ENCODE results near the gene CR1. TPM values are rescaled to one million over a fixed set of nuclear protein-coding genes. Genes with fewer than 3 reads are reported as not detected.

The CR1 gene
- total and polyA plus RNA-seq, 2 experiments from 2014 or later = 0.65 to 0.76 TPM

DNA sequence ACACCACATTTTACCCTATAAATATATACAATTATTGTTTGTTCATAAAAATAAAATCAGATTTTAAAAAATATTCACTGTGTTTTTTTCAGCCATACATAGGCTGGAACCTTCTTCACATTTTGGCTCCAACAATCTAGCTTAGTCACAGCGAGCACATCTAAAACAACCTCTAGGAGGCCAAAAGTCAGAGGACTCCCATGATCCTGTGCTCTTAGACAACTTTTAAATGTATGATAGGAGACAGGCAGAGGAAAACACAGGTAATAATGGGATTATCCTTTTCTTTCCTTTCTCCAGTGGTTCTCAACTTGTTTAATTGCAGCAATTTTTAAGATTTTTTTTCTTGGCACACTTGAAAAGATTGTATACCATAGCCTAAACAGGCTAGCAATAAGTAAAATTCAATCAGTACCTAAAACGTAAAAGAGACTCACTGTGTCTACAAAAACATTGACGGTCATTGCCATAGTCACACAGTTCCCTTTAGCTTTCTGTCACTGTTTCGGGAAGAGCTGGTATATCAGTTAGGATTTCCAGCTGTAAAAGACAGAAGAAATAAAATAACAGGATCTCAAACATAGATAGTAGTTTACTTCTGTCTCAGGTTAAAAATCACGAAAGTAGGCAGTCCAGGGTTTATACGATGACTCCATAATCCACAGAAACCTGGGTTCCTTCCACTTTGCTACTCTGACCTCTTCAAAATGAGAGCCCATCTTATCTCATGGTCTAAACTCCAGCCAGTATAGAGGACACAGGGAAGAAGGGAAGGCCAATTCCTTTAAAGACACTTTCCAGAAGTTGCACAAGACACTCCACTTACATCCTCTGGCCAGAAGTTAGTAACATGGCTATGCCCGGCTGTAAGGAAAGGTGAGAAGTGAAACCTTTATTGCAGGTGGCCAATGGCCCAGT lies 109.7 kb downstream of the CR1 start:
- H3K4me2 ChIP-seq = no peak overlapping the region
- Mint-ChIP-seq H3K27ac (no peak overlapping the region), H3K27me3 (ENCODE audit: insufficient read depth, low read depth, poor library complexity) (no peaks in the 10 kb centered on the region), H3K36me3 (ENCODE audit: low read depth) (no peaks in the 10 kb centered on the region), H3K4me1 (no peaks in the 10 kb centered on the region), H3K4me3 (no peak overlapping the region), H3K9me3 (no peaks in the 10 kb centered on the region)
- H3K79me2 ChIP-seq (replicated peaks; ENCODE audit: insufficient read depth) = no peaks in the 10 kb centered on the region
- H3K36me3 ChIP-seq (ENCODE audit: insufficient read depth) = no peaks in the 10 kb centered on the region
- H3K27ac ChIP-seq (ENCODE audit: low read depth) = no peak overlapping the region
- no peaks in the 10 kb centered on the region for H3K4me1 ChIP-seq (ENCODE audit: insufficient read depth)
- no peaks in the 10 kb centered on the region for H3F3A ChIP-seq (replicated peaks; ENCODE audit: low read depth)
- H2AFZ ChIP-seq = no peak overlapping the region
- TF ChIP-seq JUNB (IDR thresholded peaks at IDR 0.05; ENCODE audit: unreplicated experiment) (no peak), ZNF114 (CRISPR knock-in tag; IDR thresholded peaks at IDR 0.05) (no peak), CTCF (conservative IDR thresholded peaks at IDR 0.05; ENCODE audit: low read depth in 2 of 2) (no peak), NANOG (IDR thresholded peaks at IDR 0.05; ENCODE audit: borderline replicate concordance) (no peak), EZH2 (IDR thresholded peaks at IDR 0.05; ENCODE audit: low read depth, unreplicated experiment) (no peak), REST (IDR thresholded peaks at IDR 0.05; ENCODE audit: unreplicated experiment) (no peak), CREB1 (CRISPR knock-in tag; IDR thresholded peaks at IDR 0.05; ENCODE audit: low read depth) (no peak), STAT1 (IDR thresholded peaks at IDR 0.05; ENCODE audit: unreplicated experiment) (no peak), POLR2AphosphoS5 (IDR thresholded peaks at IDR 0.05; ENCODE audit: low read depth) (no peak), EZH2phosphoT487 (IDR thresholded peaks at IDR 0.05; ENCODE audit: unreplicated experiment) (no peak), ZNF331 (CRISPR knock-in tag; IDR thresholded peaks at IDR 0.05; ENCODE audit: low read depth) (no peak), ETS1 (IDR thresholded peaks at IDR 0.05) (no peak)
- TF ChIP-seq, protein P1, sequence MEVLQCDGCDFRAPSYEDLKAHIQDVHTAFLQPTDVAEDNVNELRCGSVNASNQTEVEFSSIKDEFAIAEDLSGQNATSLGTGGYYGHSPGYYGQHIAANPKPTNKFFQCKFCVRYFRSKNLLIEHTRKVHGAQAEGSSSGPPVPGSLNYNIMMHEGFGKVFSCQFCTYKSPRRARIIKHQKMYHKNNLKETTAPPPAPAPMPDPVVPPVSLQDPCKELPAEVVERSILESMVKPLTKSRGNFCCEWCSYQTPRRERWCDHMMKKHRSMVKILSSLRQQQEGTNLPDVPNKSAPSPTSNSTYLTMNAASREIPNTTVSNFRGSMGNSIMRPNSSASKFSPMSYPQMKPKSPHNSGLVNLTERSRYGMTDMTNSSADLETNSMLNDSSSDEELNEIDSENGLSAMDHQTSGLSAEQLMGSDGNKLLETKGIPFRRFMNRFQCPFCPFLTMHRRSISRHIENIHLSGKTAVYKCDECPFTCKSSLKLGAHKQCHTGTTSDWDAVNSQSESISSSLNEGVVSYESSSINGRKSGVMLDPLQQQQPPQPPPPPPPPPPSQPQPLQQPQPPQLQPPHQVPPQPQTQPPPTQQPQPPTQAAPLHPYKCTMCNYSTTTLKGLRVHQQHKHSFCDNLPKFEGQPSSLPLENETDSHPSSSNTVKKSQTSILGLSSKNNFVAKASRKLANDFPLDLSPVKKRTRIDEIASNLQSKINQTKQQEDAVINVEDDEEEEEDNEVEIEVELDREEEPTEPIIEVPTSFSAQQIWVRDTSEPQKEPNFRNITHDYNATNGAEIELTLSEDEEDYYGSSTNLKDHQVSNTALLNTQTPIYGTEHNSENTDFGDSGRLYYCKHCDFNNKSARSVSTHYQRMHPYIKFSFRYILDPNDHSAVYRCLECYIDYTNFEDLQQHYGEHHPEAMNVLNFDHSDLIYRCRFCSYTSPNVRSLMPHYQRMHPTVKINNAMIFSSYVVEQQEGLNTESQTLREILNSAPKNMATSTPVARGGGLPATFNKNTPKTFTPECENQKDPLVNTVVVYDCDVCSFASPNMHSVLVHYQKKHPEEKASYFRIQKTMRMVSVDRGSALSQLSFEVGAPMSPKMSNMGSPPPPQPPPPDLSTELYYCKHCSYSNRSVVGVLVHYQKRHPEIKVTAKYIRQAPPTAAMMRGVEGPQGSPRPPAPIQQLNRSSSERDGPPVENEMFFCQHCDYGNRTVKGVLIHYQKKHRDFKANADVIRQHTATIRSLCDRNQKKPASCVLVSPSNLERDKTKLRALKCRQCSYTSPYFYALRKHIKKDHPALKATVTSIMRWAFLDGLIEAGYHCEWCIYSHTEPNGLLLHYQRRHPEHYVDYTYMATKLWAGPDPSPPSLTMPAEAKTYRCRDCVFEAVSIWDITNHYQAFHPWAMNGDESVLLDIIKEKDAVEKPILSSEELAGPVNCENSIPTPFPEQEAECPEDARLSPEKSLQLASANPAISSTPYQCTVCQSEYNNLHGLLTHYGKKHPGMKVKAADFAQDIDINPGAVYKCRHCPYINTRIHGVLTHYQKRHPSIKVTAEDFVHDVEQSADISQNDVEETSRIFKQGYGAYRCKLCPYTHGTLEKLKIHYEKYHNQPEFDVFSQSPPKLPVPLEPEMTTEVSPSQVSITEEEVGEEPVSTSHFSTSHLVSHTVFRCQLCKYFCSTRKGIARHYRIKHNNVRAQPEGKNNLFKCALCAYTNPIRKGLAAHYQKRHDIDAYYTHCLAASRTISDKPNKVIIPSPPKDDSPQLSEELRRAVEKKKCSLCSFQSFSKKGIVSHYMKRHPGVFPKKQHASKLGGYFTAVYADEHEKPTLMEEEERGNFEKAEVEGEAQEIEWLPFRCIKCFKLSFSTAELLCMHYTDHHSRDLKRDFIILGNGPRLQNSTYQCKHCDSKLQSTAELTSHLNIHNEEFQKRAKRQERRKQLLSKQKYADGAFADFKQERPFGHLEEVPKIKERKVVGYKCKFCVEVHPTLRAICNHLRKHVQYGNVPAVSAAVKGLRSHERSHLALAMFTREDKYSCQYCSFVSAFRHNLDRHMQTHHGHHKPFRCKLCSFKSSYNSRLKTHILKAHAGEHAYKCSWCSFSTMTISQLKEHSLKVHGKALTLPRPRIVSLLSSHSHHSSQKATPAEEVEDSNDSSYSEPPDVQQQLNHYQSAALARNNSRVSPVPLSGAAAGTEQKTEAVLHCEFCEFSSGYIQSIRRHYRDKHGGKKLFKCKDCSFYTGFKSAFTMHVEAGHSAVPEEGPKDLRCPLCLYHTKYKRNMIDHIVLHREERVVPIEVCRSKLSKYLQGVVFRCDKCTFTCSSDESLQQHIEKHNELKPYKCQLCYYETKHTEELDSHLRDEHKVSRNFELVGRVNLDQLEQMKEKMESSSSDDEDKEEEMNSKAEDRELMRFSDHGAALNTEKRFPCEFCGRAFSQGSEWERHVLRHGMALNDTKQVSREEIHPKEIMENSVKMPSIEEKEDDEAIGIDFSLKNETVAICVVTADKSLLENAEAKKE (CRISPR knock-in tag; IDR thresholded peaks at IDR 0.05) = no peak
- no peaks in the 10 kb centered on the region for H4K20me1 ChIP-seq (replicated peaks; ENCODE audit: insufficient read depth)
- ATAC-seq (no peak), DNase-seq (ENCODE audit: low spot score) (peak; percentile 13)
- H3K4me3 ChIP-seq = no peak overlapping the region
- no peaks in the 10 kb centered on the region for H3K27me3 ChIP-seq (ENCODE audit: insufficient read depth)
- peaks cover 5% of the 10 kb centered on the region; the same call in 1 of the 2 replicates for H3K9me2 ChIP-seq (ENCODE audit: insufficient read depth)

All from GM23338 (cell line).